Measurements from ENCODE around the gene SMIM29.
A peak's percentile ranks its signal among the peaks of the same experiment; 100 is the strongest.

The SMIM29 gene

GRCh38 chr6:34226066-34226465 lies 22.7 kb downstream of the SMIM29 start:
- DNase-seq, result no peak

- no peak for DNase-seq
These were observed 23.3 kb downstream of the SMIM29 start for GRCh38 chr6:34225551-34225950.

- peak; percentile 96 for DNase-seq
These were observed 24.6 kb downstream of the SMIM29 start for GRCh38 chr6:34223956-34224940.

- no peak for DNase-seq
These were observed 25.3 kb downstream of the SMIM29 start for GRCh38 chr6:34223381-34223955.

- DNase-seq, result no peak
These were observed 30.1 kb downstream of the SMIM29 start for GRCh38 chr6:34218691-34219090.

- DNase-seq, result no peak
These were observed 35.0 kb downstream of the SMIM29 start for GRCh38 chr6:34213772-34214171.

GRCh38 chr6:34207695-34208443 lies 40.9 kb downstream of the SMIM29 start:
- no peak for DNase-seq

- no peak for DNase-seq
These were observed 42.1 kb downstream of the SMIM29 start for GRCh38 chr6:34206726-34207125.

GRCh38 chr6:34205916-34206315 lies 42.9 kb downstream of the SMIM29 start:
- DNase-seq, result no peak

GRCh38 chr6:34205466-34205865 lies 43.3 kb downstream of the SMIM29 start:
- DNase-seq, result no peak

- no peak for DNase-seq
These were observed 44.1 kb downstream of the SMIM29 start for GRCh38 chr6:34204693-34205092.

- DNase-seq, result no peak
These were observed 46.2 kb downstream of the SMIM29 start for GRCh38 chr6:34202329-34203201.

- DNase-seq, result no peak
These were observed 47.2 kb downstream of the SMIM29 start for GRCh38 chr6:34201455-34202107.

GRCh38 chr6:34200340-34200971 lies 48.4 kb downstream of the SMIM29 start:
- no peak for DNase-seq

- no peak for DNase-seq
These were observed 52.0 kb downstream of the SMIM29 start for GRCh38 chr6:34196833-34197195.
